HepG2 (cell line): ENCODE measurements around the gene GAD2. TPM values are rescaled to one million over a fixed set of nuclear protein-coding genes. Genes with fewer than 3 reads are reported as not detected.

ENCODE experiments used
- ATAC-seq: fragments of 200-7000 bp; cut with Tn5 transposase; 3 replicates; pipeline ENCODE4 v1.9.1; 2020; ENCODE audit warnings: mild to moderate bottlenecking, moderate library complexity
- BruUV-seq: library from RNA; stranded (reverse); fragments of 400-500 nt; replicated peaks from 2 replicates; lab custom pipeline; 2021; lab: Mats Ljungman, UMichigan
- CTCF ChIA-PET: fragments of 300-600 bp; formaldehyde crosslinking; extraction: SDS; loops from one replicate; lab custom pipeline; 2021; ENCODE audit warnings: low total read pairs, inconsistent platforms, low intra/inter-chr PET ratio; lab: Yijun Ruan, JAX
- POLR2A ChIA-PET: fragments of 350-600 bp; sonication (Branson Sonifier 250); formaldehyde crosslinking; loops from one replicate; lab custom pipeline; 2020; ENCODE audit warnings: antibody characterized with exemption, inconsistent platforms; lab: Yijun Ruan, JAX
- DNase-seq: peaks from one replicate; pipeline ENCODE4 v3.0.0-alpha.2; 2015; ENCODE audit warnings: low spot score
- FAIRE-seq: peaks from 3 replicates; lab custom pipeline; 2011; peaks lifted over from hg19 to GRCh38; lab: Jason Lieb, UNC
- H2AFZ ChIP-seq: one replicate; pipeline ENCODE4 v1.6.1; 2011; ENCODE audit warnings: low read length, inconsistent platforms
- H3K27ac ChIP-seq: fragments of 300-600 bp; 3 replicates; pipeline ENCODE4 v1.8.0; 2011; ENCODE audit warnings: mixed run types, mild to moderate bottlenecking, mixed read lengths, low read length, inconsistent platforms; ENCODE audit not compliant: insufficient read depth; ENCODE audit errors: extremely low read length
- H3K27me3 ChIP-seq, 2 experiments: fragments of 200-600 bp in 1 of 2; 2 replicates in 1 of 2; 3 replicates in 1 of 2; pipeline versions ENCODE4 v1.6.0 to v1.8.0; 2011; ENCODE audit warnings: low read length in 2 of 2, mild to moderate bottlenecking in 2 of 2, moderate library complexity in 2 of 2, inconsistent platforms in 1 of 2; ENCODE audit not compliant: insufficient read depth in 2 of 2, control insufficient read depth in 1 of 2
- H3K36me3 ChIP-seq, 2 experiments: fragments of 200-600 bp in 1 of 2; replicated peaks in 1 of 2; 2 replicates in 1 of 2; 3 replicates in 1 of 2; pipeline versions ENCODE4 v1.5.1 to v1.8.0; 2011; ENCODE audit warnings: low read length in 2 of 2, inconsistent platforms in 1 of 2; ENCODE audit not compliant: insufficient read depth in 2 of 2, control insufficient read depth in 1 of 2
- H3K4me1 ChIP-seq: 2 replicates; pipeline ENCODE4 v1.5.1; 2012; ENCODE audit warnings: low read length, inconsistent platforms; ENCODE audit not compliant: insufficient read depth
- H3K4me2 ChIP-seq: 2 replicates; pipeline ENCODE4 v1.6.0; 2011; ENCODE audit warnings: low read depth, low read length, inconsistent platforms
- H3K4me3 ChIP-seq, 3 experiments: fragments of 200-600 bp in 1 of 3; sonication (generic), shearing (Covaris generic) in 1 of 3; replicated peaks in 1 of 3; 2 replicates each; pipeline ENCODE4 v1.5.1; 2011 to 2016; ENCODE audit warnings: low read length in 3 of 3, inconsistent platforms in 2 of 3, low read depth in 2 of 3, mild to moderate bottlenecking in 2 of 3, control low read depth in 1 of 3, mixed read lengths in 1 of 3; ENCODE audit not compliant: insufficient read depth in 1 of 3
- H3K79me2 ChIP-seq: one replicate; pipeline ENCODE4 v1.6.1; 2011; ENCODE audit warnings: low read length, inconsistent platforms; ENCODE audit not compliant: insufficient read depth
- H3K9ac ChIP-seq: 2 replicates; pipeline ENCODE4 v1.6.0; 2011; ENCODE audit warnings: mild to moderate bottlenecking, low read depth, low read length, inconsistent platforms; ENCODE audit not compliant: insufficient read depth
- H3K9me3 ChIP-seq: 2 replicates; pipeline ENCODE4 v1.5.1; 2012; ENCODE audit warnings: mild to moderate bottlenecking, low read length
- H4K20me1 ChIP-seq: 2 replicates; pipeline ENCODE4 v1.6.0; 2011; ENCODE audit warnings: inconsistent platforms, mild to moderate bottlenecking, low read length, moderate library complexity; ENCODE audit not compliant: insufficient read depth
- HNRNPK ChIP-seq: fragments of 200-400 bp; formaldehyde crosslinking; IDR thresholded peaks from 2 replicates; pipeline ENCODE4 v1.6.1; 2018; ENCODE audit warnings: low read length, low read depth, moderate library complexity, mild to moderate bottlenecking; ENCODE audit not compliant: poor library complexity, severe bottlenecking
- NFATC3 ChIP-seq: sonication (generic); formaldehyde crosslinking; IDR thresholded peaks from 2 replicates; pipeline ENCODE4 v1.5.1; 2020; ENCODE audit warnings: mild to moderate bottlenecking, missing genetic modification reagents
- ZNF224 ChIP-seq: sonication (generic); formaldehyde crosslinking; IDR thresholded peaks from 2 replicates; pipeline ENCODE4 v1.5.0; 2020; ENCODE audit warnings: mild to moderate bottlenecking, missing genetic modification reagents
- WGBS: methylation state at CpG from one replicate; pipeline ENCODE4 v1.1.6; 2017; ENCODE audit warnings: low lambda C conversion rate; 5-methylcytosine and 5-hydroxymethylcytosine counted together
- in situ Hi-C: cut with HindIII; loops from 2 replicates; pipeline ENCODE4 v1.10.0; 2017; ENCODE audit warnings: low pct_unique_long_range_greater_than_20kb; ENCODE audit not compliant: extremely low pct_ligation_motif_present
- intact Hi-C: fragments of 100-400 bp; cut with micrococcal nuclease; formaldehyde crosslinking; loops from one replicate; pipeline ENCODE4 v1.10.0; 2022; ENCODE audit not compliant: unreplicated experiment
- polyA plus RNA-seq, 8 experiments: library from polyadenylated mRNA; depleted of rRNA in 3 of 8; stranded (reverse) in 7 of 8; unstranded in 1 of 8; fragments of >200 nt; fragmentation: Illumina TruSeq in 4 of 8; extraction: Trizol in 4 of 8; gene quantifications; 2 replicates each; pipeline versions ENCODE4 v1.2.1 to v1.2.3, GENCODE V29; 2011 to 2016; ENCODE audit warnings: low read depth in 4 of 8, missing spikeins in 1 of 8, mixed read lengths in 1 of 8; ENCODE audit not compliant: insufficient read depth in 1 of 8
- total RNA-seq, 5 experiments: library from RNA; depleted of rRNA; stranded (reverse); fragments of >200 nt; fragmentation: Illumina TruSeq; extraction: Trizol; gene quantifications; 2 replicates each; pipeline ENCODE4 v1.2.3, GENCODE V29; 2016; ENCODE audit warnings: low read depth in 1 of 5

Gene GAD2
- total and polyA plus RNA-seq, 2 of the 13 experiments (the other 11 are each of a cell fraction or from before 2014, with no cell fraction given): not detected

GRCh38 chr10:26303366-26303765 lies 86.8 kb downstream of the GAD2 start:
- no peak overlapping the region for H3K4me2 ChIP-seq
- TF ChIP-seq NFATC3 (CRISPR knock-in tag): no peak
- peak; percentile 85 for TF ChIP-seq HNRNPK
- ATAC-seq: no peak
- FAIRE-seq: no peak
- H3K79me2 ChIP-seq: no peaks in the 10 kb centered on the region
- no peak overlapping the region for H3K4me3 ChIP-seq
- no peak overlapping the region for H3K9ac ChIP-seq
- POLR2A ChIA-PET: no interaction called here
- no peak for DNase-seq
- in situ Hi-C loops (no loop called here), intact Hi-C loops (no loop called here)
- H3K4me1 ChIP-seq: no peaks in the 10 kb centered on the region
- BruUV-seq: no TSS peak
- CTCF ChIA-PET: no interaction called here
- H2AFZ ChIP-seq: no peak overlapping the region
- no peaks in the 10 kb centered on the region for H3K36me3 ChIP-seq
- no peaks in the 10 kb centered on the region for H3K9me3 ChIP-seq
- no peaks in the 10 kb centered on the region for H4K20me1 ChIP-seq
- H3K27me3 ChIP-seq: no peaks in the 10 kb centered on the region
- no peak overlapping the region for H3K27ac ChIP-seq

GRCh38 chr10:26310361-26310760 lies 93.8 kb downstream of the GAD2 start:
- no peaks in the 10 kb centered on the region for H4K20me1 ChIP-seq
- BruUV-seq: no TSS peak
- in situ Hi-C loops (no loop called here), intact Hi-C loops (no loop called here)
- no peak overlapping the region for H3K9ac ChIP-seq
- POLR2A ChIA-PET: no interaction called here
- no peaks in the 10 kb centered on the region for H3K79me2 ChIP-seq
- H3K4me2 ChIP-seq: no peak overlapping the region
- no peak overlapping the region for H3K4me3 ChIP-seq
- H3K9me3 ChIP-seq: no peaks in the 10 kb centered on the region
- TF ChIP-seq ZNF224 (CRISPR knock-in tag): no peak
- no peak for DNase-seq
- ATAC-seq: no peak
- no peak overlapping the region for H3K27ac ChIP-seq
- no peaks in the 10 kb centered on the region for H3K36me3 ChIP-seq
- peaks cover 0 to 9% of the 10 kb centered on the region in 2 experiments; a peak in 1 of 5 replicates for H3K27me3 ChIP-seq
- CTCF ChIA-PET: no interaction called here
- no peak overlapping the region for H2AFZ ChIP-seq
- WGBS: 18% methylated on average over 3 of the region's 3 CpGs
- no peaks in the 10 kb centered on the region for H3K4me1 ChIP-seq
- FAIRE-seq: no peak
